ENCODE results near the gene FAAP24. TPM values are rescaled to one million over a fixed set of nuclear protein-coding genes. Genes with fewer than 3 reads are reported as not detected.

The FAAP24 gene
- total RNA-seq, 1 experiment from 2014 or later, result 6.9 TPM

Other genes starting within 250 kb of the FAAP24 start
- 0.33 TPM in 1 of 2 replicates, not detected in the other for gene SLC7A9, start 102.5 kb upstream of the FAAP24 start, total RNA-seq (2021)
- gene CEP89, start 284 bp upstream of the FAAP24 start, total RNA-seq (2021), result 29.3 and 33.6 TPM in 2 replicates
- 21.3 and 28.5 TPM in 2 replicates for gene RHPN2, start 92.6 kb downstream of the FAAP24 start, total RNA-seq (2021)
- gene GPATCH1, start 108.9 kb downstream of the FAAP24 start, total RNA-seq (2021), result 11.0 and 12.4 TPM in 2 replicates
- gene WDR88, start 159.9 kb downstream of the FAAP24 start, total RNA-seq (2021), result 0.59 TPM in 1 of 2 replicates, not detected in the other
- 2.3 and 3.0 TPM in 2 replicates for gene LRP3, start 222.1 kb downstream of the FAAP24 start, total RNA-seq (2021)